Measurements from ENCODE around the gene MTFMT.

The MTFMT gene

GRCh38 chr15:65032801-65033537 is 3.5 kb upstream of the MTFMT start:
- TF ChIP-seq REST (IDR thresholded peaks at IDR 0.05; ENCODE audit: low read depth) = no peak
- no peak for TF ChIP-seq EGR1 (IDR thresholded peaks at IDR 0.05)
- TF ChIP-seq RAD21 (IDR thresholded peaks at IDR 0.05; ENCODE audit: low read depth) = peak; percentile 43

GRCh38 chr15:65029736-65030208 is 333 bp upstream of the MTFMT start:
- no peak for TF ChIP-seq YY1 (IDR thresholded peaks at IDR 0.05; ENCODE audit: low read depth)
- 0 out of 2 replicates have a peak, but pooled peaks have one; percentile 4 for TF ChIP-seq EP300 (IDR thresholded peaks at IDR 0.05; ENCODE audit: borderline replicate concordance)
- TF ChIP-seq EGR1 (IDR thresholded peaks at IDR 0.05) = no peak

- TF ChIP-seq EP300 (IDR thresholded peaks at IDR 0.05; ENCODE audit: borderline replicate concordance) = no peak
- TF ChIP-seq CEBPB (IDR thresholded peaks at IDR 0.05) = no peak
- TF ChIP-seq EGR1 (IDR thresholded peaks at IDR 0.05) = no peak
- no peak for TF ChIP-seq CREB1 (IDR thresholded peaks at IDR 0.05; ENCODE audit: low read depth)
- TF ChIP-seq TEAD4 (IDR thresholded peaks at IDR 0.05) = no peak
- TF ChIP-seq FOXM1 (IDR thresholded peaks at IDR 0.05; ENCODE audit: borderline replicate concordance, low read depth) = no peak
- no peak for TF ChIP-seq RAD21 (IDR thresholded peaks at IDR 0.05; ENCODE audit: low read depth)
Observed at GRCh38 chr15:65028338-65028737, 1.1 kb downstream of the MTFMT start.

- TF ChIP-seq USF1 (IDR thresholded peaks at IDR 0.05) (no peak), FOXM1 (IDR thresholded peaks at IDR 0.05; ENCODE audit: borderline replicate concordance, low read depth) (no peak), TEAD4 (IDR thresholded peaks at IDR 0.05) (no peak), RAD21 (IDR thresholded peaks at IDR 0.05; ENCODE audit: low read depth) (no peak), CREB1 (IDR thresholded peaks at IDR 0.05; ENCODE audit: low read depth) (no peak), EGR1 (IDR thresholded peaks at IDR 0.05) (no peak), MAX (IDR thresholded peaks at IDR 0.05) (no peak), REST (IDR thresholded peaks at IDR 0.05; ENCODE audit: low read depth) (no peak), NFIC (IDR thresholded peaks at IDR 0.05) (no peak), EP300 (IDR thresholded peaks at IDR 0.05; ENCODE audit: borderline replicate concordance) (no peak)
Observed at GRCh38 chr15:65027593-65027992, 1.8 kb downstream of the MTFMT start.

GRCh38 chr15:65026756-65027155 is 2.7 kb downstream of the MTFMT start:
- no peak for TF ChIP-seq RAD21 (IDR thresholded peaks at IDR 0.05; ENCODE audit: low read depth)
- TF ChIP-seq NFIC (IDR thresholded peaks at IDR 0.05) = no peak
- TF ChIP-seq TAF1 (IDR thresholded peaks at IDR 0.05; ENCODE audit: low read depth) = no peak
- TF ChIP-seq USF1 (IDR thresholded peaks at IDR 0.05) = no peak
- TF ChIP-seq ZBTB7A (IDR thresholded peaks at IDR 0.05; ENCODE audit: low read depth) = no peak
- TF ChIP-seq MAX (IDR thresholded peaks at IDR 0.05) = no peak
- no peak for TF ChIP-seq FOXM1 (IDR thresholded peaks at IDR 0.05; ENCODE audit: borderline replicate concordance, low read depth)
- no peak for TF ChIP-seq EGR1 (IDR thresholded peaks at IDR 0.05)
- no peak for TF ChIP-seq CEBPB (IDR thresholded peaks at IDR 0.05)
- no peak for TF ChIP-seq YY1 (IDR thresholded peaks at IDR 0.05; ENCODE audit: low read depth)
- no peak for TF ChIP-seq CREB1 (IDR thresholded peaks at IDR 0.05; ENCODE audit: low read depth)

- TF ChIP-seq REST (IDR thresholded peaks at IDR 0.05; ENCODE audit: low read depth) = no peak
- TF ChIP-seq ZBTB7A (IDR thresholded peaks at IDR 0.05; ENCODE audit: low read depth) = no peak
- TF ChIP-seq YY1 (IDR thresholded peaks at IDR 0.05; ENCODE audit: low read depth) = no peak
- TF ChIP-seq USF1 (IDR thresholded peaks at IDR 0.05) = no peak
- TF ChIP-seq RAD21 (IDR thresholded peaks at IDR 0.05; ENCODE audit: low read depth) = no peak
- TF ChIP-seq TEAD4 (IDR thresholded peaks at IDR 0.05) = no peak
- no peak for TF ChIP-seq EP300 (IDR thresholded peaks at IDR 0.05; ENCODE audit: borderline replicate concordance)
- TF ChIP-seq CREB1 (IDR thresholded peaks at IDR 0.05; ENCODE audit: low read depth) = no peak
- no peak for TF ChIP-seq NFIC (IDR thresholded peaks at IDR 0.05)
- no peak for TF ChIP-seq FOXM1 (IDR thresholded peaks at IDR 0.05; ENCODE audit: borderline replicate concordance, low read depth)
- TF ChIP-seq EGR1 (IDR thresholded peaks at IDR 0.05) = no peak
- TF ChIP-seq CEBPB (IDR thresholded peaks at IDR 0.05) = no peak
Observed at GRCh38 chr15:65021488-65021887, 8.0 kb downstream of the MTFMT start.

All from Ishikawa (cell line).